Thyroid gland (tissue), 4 donors: ENCODE measurements around the gene MAPK6.

Experiments
- POLR2A ChIP-seq, 2 donors: fragments of 450-650 bp; IDR thresholded peaks; one replicate each; pipeline ENCODE4 v1.6.1; 2017; ENCODE audit warnings: antibody characterized with exemption in 2 of 2, mild to moderate bottlenecking in 2 of 2, moderate library complexity in 1 of 2
- TF ChIP-seq, protein P1 (sequence below), 6 experiments: fragments of 200-600 bp in 3 of 6; fragments of 450-650 bp in 3 of 6; sonication (generic) in 3 of 6; IDR thresholded peaks; one replicate each; pipeline ENCODE4 v1.5.1; 2016 to 2019; ENCODE audit warnings: antibody characterized with exemption in 6 of 6, mild to moderate bottlenecking in 2 of 6, inconsistent platforms in 1 of 6, moderate library complexity in 1 of 6

DNA sequence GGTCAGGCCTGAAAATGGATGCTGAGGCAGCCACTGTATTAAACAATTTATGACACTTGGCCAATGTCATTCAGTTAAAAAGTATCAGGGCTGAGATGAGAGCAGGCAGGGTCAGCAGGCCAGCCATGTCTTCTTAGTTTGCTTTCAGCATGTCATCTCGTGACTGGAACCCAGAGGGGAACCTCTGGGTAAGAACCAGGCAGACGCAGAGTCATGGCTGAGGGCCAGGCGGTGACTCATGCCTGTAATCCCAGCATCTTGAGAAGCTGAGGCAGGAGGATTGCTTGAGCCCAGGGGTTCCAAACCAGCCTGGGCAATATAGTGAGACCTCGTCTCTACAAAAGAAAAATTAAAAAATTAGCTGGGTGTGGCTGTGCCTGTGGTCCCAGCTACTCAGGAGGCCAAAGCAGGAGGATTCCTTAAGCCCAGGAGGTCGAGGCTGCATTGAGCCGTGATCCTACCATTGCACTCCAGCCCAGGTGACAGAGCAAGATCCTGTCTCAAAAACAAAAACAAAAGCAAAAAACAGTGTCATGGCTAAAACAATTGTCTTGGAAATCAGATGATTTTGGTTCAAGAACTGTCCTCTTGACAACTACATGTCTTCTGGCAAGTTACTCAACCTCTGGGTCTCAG, 81.9 kb downstream of the MAPK6 start:
- TF ChIP-seq, protein P1, sequence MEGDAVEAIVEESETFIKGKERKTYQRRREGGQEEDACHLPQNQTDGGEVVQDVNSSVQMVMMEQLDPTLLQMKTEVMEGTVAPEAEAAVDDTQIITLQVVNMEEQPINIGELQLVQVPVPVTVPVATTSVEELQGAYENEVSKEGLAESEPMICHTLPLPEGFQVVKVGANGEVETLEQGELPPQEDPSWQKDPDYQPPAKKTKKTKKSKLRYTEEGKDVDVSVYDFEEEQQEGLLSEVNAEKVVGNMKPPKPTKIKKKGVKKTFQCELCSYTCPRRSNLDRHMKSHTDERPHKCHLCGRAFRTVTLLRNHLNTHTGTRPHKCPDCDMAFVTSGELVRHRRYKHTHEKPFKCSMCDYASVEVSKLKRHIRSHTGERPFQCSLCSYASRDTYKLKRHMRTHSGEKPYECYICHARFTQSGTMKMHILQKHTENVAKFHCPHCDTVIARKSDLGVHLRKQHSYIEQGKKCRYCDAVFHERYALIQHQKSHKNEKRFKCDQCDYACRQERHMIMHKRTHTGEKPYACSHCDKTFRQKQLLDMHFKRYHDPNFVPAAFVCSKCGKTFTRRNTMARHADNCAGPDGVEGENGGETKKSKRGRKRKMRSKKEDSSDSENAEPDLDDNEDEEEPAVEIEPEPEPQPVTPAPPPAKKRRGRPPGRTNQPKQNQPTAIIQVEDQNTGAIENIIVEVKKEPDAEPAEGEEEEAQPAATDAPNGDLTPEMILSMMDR (IDR thresholded peaks at IDR 0.05) = no peak
- no peak for TF ChIP-seq POLR2A (IDR thresholded peaks at IDR 0.05)
